Measurements from ENCODE around the gene ZNF746.

GRCh38 chr7:149476791-149477190 lies 20.8 kb downstream of the ZNF746 start:
- TF ChIP-seq ZNF699 (CRISPR knock-in tag; IDR thresholded peaks at IDR 0.05; ENCODE audit: insufficient replicate concordance) (no peak), RAD21 (CRISPR knock-in tag; conservative IDR thresholded peaks at IDR 0.05 in 1 of 2, IDR thresholded peaks at IDR 0.05 in 1 of 2) (no peak), HMG20A (CRISPR knock-in tag; conservative IDR thresholded peaks at IDR 0.05) (no peak), ZNF140 (CRISPR knock-in tag; IDR thresholded peaks at IDR 0.05) (no peak), TCF7L2 (IDR thresholded peaks at IDR 0.05; ENCODE audit: low read depth, low read length) (no peak), HCFC1 (IDR thresholded peaks at IDR 0.05; ENCODE audit: low read depth, low read length) (no peak), FOXA1 (IDR thresholded peaks at IDR 0.05; ENCODE audit: borderline replicate concordance) (no peak), HMG20B (CRISPR knock-in tag; IDR thresholded peaks at IDR 0.05) (no peak), POLR2AphosphoS5 (IDR thresholded peaks at IDR 0.05; ENCODE audit: control insufficient read depth, insufficient read depth, low read depth, low read length) (no peak), PURB (CRISPR knock-in tag; IDR thresholded peaks at IDR 0.05; ENCODE audit: low read depth) (no peak), POLR2H (tag; IDR thresholded peaks at IDR 0.05; ENCODE audit: low read depth) (no peak)
- TF ChIP-seq, protein P1, sequence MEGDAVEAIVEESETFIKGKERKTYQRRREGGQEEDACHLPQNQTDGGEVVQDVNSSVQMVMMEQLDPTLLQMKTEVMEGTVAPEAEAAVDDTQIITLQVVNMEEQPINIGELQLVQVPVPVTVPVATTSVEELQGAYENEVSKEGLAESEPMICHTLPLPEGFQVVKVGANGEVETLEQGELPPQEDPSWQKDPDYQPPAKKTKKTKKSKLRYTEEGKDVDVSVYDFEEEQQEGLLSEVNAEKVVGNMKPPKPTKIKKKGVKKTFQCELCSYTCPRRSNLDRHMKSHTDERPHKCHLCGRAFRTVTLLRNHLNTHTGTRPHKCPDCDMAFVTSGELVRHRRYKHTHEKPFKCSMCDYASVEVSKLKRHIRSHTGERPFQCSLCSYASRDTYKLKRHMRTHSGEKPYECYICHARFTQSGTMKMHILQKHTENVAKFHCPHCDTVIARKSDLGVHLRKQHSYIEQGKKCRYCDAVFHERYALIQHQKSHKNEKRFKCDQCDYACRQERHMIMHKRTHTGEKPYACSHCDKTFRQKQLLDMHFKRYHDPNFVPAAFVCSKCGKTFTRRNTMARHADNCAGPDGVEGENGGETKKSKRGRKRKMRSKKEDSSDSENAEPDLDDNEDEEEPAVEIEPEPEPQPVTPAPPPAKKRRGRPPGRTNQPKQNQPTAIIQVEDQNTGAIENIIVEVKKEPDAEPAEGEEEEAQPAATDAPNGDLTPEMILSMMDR (IDR thresholded peaks at IDR 0.05 in 2 of 3, conservative IDR thresholded peaks at IDR 0.05 in 1 of 3; ENCODE audit: insufficient read depth in 2 of 3, low read depth in 1 of 3, low read length in 3 of 3) = no peak
- TF ChIP-seq, protein P2, sequence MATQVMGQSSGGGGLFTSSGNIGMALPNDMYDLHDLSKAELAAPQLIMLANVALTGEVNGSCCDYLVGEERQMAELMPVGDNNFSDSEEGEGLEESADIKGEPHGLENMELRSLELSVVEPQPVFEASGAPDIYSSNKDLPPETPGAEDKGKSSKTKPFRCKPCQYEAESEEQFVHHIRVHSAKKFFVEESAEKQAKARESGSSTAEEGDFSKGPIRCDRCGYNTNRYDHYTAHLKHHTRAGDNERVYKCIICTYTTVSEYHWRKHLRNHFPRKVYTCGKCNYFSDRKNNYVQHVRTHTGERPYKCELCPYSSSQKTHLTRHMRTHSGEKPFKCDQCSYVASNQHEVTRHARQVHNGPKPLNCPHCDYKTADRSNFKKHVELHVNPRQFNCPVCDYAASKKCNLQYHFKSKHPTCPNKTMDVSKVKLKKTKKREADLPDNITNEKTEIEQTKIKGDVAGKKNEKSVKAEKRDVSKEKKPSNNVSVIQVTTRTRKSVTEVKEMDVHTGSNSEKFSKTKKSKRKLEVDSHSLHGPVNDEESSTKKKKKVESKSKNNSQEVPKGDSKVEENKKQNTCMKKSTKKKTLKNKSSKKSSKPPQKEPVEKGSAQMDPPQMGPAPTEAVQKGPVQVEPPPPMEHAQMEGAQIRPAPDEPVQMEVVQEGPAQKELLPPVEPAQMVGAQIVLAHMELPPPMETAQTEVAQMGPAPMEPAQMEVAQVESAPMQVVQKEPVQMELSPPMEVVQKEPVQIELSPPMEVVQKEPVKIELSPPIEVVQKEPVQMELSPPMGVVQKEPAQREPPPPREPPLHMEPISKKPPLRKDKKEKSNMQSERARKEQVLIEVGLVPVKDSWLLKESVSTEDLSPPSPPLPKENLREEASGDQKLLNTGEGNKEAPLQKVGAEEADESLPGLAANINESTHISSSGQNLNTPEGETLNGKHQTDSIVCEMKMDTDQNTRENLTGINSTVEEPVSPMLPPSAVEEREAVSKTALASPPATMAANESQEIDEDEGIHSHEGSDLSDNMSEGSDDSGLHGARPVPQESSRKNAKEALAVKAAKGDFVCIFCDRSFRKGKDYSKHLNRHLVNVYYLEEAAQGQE (IDR thresholded peaks at IDR 0.05; ENCODE audit: borderline replicate concordance) = no peak
- TF ChIP-seq, protein P2 (CRISPR knock-in tag; IDR thresholded peaks at IDR 0.05; ENCODE audit: low read depth) = no peak

Data from K562 (cell line).